GM12878 (cell line): Measurements from ENCODE around the gene THNSL1. TPM values are rescaled to one million over a fixed set of nuclear protein-coding genes. Genes with fewer than 3 reads are reported as not detected.

ENCODE experiments used
- ATAC-seq: fragments of 200-7000 bp; cut with Tn5 transposase; 3 replicates; pipeline ENCODE4 v1.9.1; 2020; ENCODE audit warnings: mild to moderate bottlenecking, moderate library complexity
- BruUV-seq: library from RNA; stranded (reverse); fragments of 400-500 nt; replicated peaks from 2 replicates; lab custom pipeline; 2021; lab: Mats Ljungman, UMichigan
- CTCF ChIA-PET: fragments of 300-600 bp; sonication (Branson Sonifier 250); formaldehyde crosslinking; extraction: SDS; loops from one replicate; lab custom pipeline; 2021; ENCODE audit warnings: inconsistent platforms; lab: Yijun Ruan, JAX
- POLR2A ChIA-PET: fragments of 350-600 bp; formaldehyde crosslinking; extraction: SDS; loops from one replicate; lab custom pipeline; 2021; ENCODE audit warnings: inconsistent platforms; lab: Charles Lee
- RAD21 ChIA-PET: fragments of 300-600 bp; sonication (Branson Sonifier 250); formaldehyde crosslinking; loops from one replicate; lab custom pipeline; 2023; ENCODE audit warnings: antibody characterized with exemption; ENCODE audit not compliant: unreplicated experiment; lab: Charles Lee
- SMC1A ChIA-PET: fragments of 300-600 bp; sonication (Branson Sonifier 250); formaldehyde crosslinking; loops from one replicate; lab custom pipeline; 2023; ENCODE audit not compliant: unreplicated experiment, uncharacterized antibody; lab: Charles Lee
- DNase-seq: peaks from one replicate; pipeline ENCODE4 v3.0.0-alpha.2; 2011; ENCODE audit warnings: low read depth, low spot score
- FAIRE-seq: peaks from 3 replicates; lab custom pipeline; 2011; peaks lifted over from hg19 to GRCh38; lab: Jason Lieb, UNC
- H2AFZ ChIP-seq: 2 replicates; pipeline ENCODE4 v1.6.0; 2011; ENCODE audit warnings: low read depth, low read length, control low read depth; ENCODE audit not compliant: control insufficient read depth
- H3K27ac ChIP-seq: 2 replicates; pipeline ENCODE4 v1.5.1; 2011; ENCODE audit warnings: control low read depth; ENCODE audit not compliant: control insufficient read depth, insufficient read depth
- H3K27me3 ChIP-seq, 2 experiments: replicated peaks in 1 of 2; 2 replicates each; pipeline versions ENCODE4 v1.6.0 to v1.6.1; 2011; ENCODE audit warnings: low read length in 1 of 2; ENCODE audit not compliant: control insufficient read depth in 2 of 2, insufficient read depth in 2 of 2
- H3K36me3 ChIP-seq, 2 experiments: 2 replicates each; pipeline ENCODE4 v1.5.1; 2011; ENCODE audit warnings: low read length in 1 of 2; ENCODE audit not compliant: control insufficient read depth in 2 of 2, insufficient read depth in 2 of 2
- H3K4me1 ChIP-seq: 2 replicates; pipeline ENCODE4 v1.6.1; 2011; ENCODE audit warnings: mild to moderate bottlenecking, low read length, moderate library complexity, mixed read lengths; ENCODE audit not compliant: control insufficient read depth, insufficient read depth
- H3K4me2 ChIP-seq: 2 replicates; pipeline ENCODE4 v1.6.0; 2011; ENCODE audit warnings: control low read depth; ENCODE audit not compliant: control insufficient read depth, insufficient read depth
- H3K4me3 ChIP-seq: fragments of 200-600 bp; sonication (generic); 2 replicates; pipeline ENCODE4 v1.5.1; 2016
- H3K79me2 ChIP-seq: 2 replicates; pipeline ENCODE4 v1.6.0; 2011; ENCODE audit warnings: low read length; ENCODE audit not compliant: control insufficient read depth, insufficient read depth
- H3K9ac ChIP-seq: 2 replicates; pipeline ENCODE4 v1.8.0; 2011; ENCODE audit warnings: low read length, control low read depth, mixed read lengths; ENCODE audit not compliant: control insufficient read depth, insufficient read depth
- H3K9me3 ChIP-seq: replicated peaks from 3 replicates; pipeline ENCODE4 v1.5.1; 2011; ENCODE audit warnings: mild to moderate bottlenecking, low read length; ENCODE audit not compliant: control insufficient read depth, insufficient read depth
- H4K20me1 ChIP-seq: 2 replicates; pipeline ENCODE4 v1.6.0; 2011; ENCODE audit not compliant: control insufficient read depth, insufficient read depth
- BMI1 ChIP-seq: fragments of 450-650 bp; IDR thresholded peaks from 2 replicates; pipeline ENCODE4 v1.6.1; 2016; ENCODE audit warnings: mild to moderate bottlenecking, moderate library complexity, borderline replicate concordance
- CEBPZ ChIP-seq: fragments of 150-350 bp; IDR thresholded peaks from 2 replicates; pipeline ENCODE4 v1.6.1; 2016; ENCODE audit warnings: low read depth, low read length
- CREM ChIP-seq: IDR thresholded peaks from 2 replicates; pipeline ENCODE4 v1.6.1; 2014; ENCODE audit warnings: antibody characterized with exemption, low read depth
- HDAC2 ChIP-seq: fragments of 200-600 bp; sonication (generic); IDR thresholded peaks from 2 replicates; pipeline ENCODE4 v1.6.1; 2017
- HSF1 ChIP-seq: fragments of 150-350 bp; IDR thresholded peaks from 2 replicates; pipeline ENCODE4 v1.6.1; 2014; ENCODE audit warnings: mild to moderate bottlenecking, low read depth, low read length
- IRF4 ChIP-seq: IDR thresholded peaks from 2 replicates; pipeline ENCODE4 v1.6.1; 2011; ENCODE audit warnings: low read depth, low read length
- MEF2A ChIP-seq: IDR thresholded peaks from 2 replicates; pipeline ENCODE4 v1.6.1; 2011; ENCODE audit warnings: low read depth, mild to moderate bottlenecking, low read length, moderate library complexity; ENCODE audit not compliant: insufficient read depth
- NR2C1 ChIP-seq: fragments of 450-650 bp; IDR thresholded peaks from 2 replicates; pipeline ENCODE4 v1.6.1; 2017; ENCODE audit warnings: antibody characterized with exemption, mild to moderate bottlenecking, moderate library complexity
- RB1 ChIP-seq: fragments of 450-650 bp; formaldehyde crosslinking; IDR thresholded peaks from 2 replicates; pipeline ENCODE4 v1.6.1; 2017; ENCODE audit warnings: mild to moderate bottlenecking, borderline replicate concordance
- RCOR1 ChIP-seq: conservative IDR thresholded peaks from 2 replicates; pipeline ENCODE4 v1.6.1; 2012; ENCODE audit warnings: low read depth, low read length, improper control_type of control experiment
- SMAD5 ChIP-seq: IDR thresholded peaks from 2 replicates; pipeline ENCODE4 v1.6.1; 2016; ENCODE audit warnings: antibody characterized with exemption, low read depth
- TBL1XR1 ChIP-seq: IDR thresholded peaks from 2 replicates; pipeline ENCODE4 v1.6.1; 2012; ENCODE audit warnings: low read depth, low read length, improper control_type of control experiment
- TCF12 ChIP-seq: IDR thresholded peaks from 2 replicates; pipeline ENCODE4 v1.6.1; 2011; ENCODE audit warnings: low read depth, mild to moderate bottlenecking, low read length
- USF1 ChIP-seq: IDR thresholded peaks from 2 replicates; pipeline ENCODE4 v1.6.1; 2011; ENCODE audit warnings: borderline replicate concordance, low read depth, mild to moderate bottlenecking, moderate library complexity, mixed read lengths, low read length; ENCODE audit not compliant: insufficient read depth; ENCODE audit errors: extremely low read length
- ZNF207 ChIP-seq: fragments of 450-650 bp; IDR thresholded peaks from 2 replicates; pipeline ENCODE4 v1.6.1; 2014; ENCODE audit warnings: antibody characterized with exemption, mild to moderate bottlenecking, borderline replicate concordance
- WGBS: methylation state at CpG from one replicate; pipeline ENCODE4 v1.1.6; 2016; ENCODE audit warnings: low lambda C conversion rate; ENCODE audit not compliant: insufficient replicate concordance, insufficient coverage; ENCODE audit errors: missing lambda C conversion rate; 5-methylcytosine and 5-hydroxymethylcytosine counted together
- in situ Hi-C: fragments of 300-500 bp; cut with MboI; formaldehyde crosslinking; loops from 9 replicates; pipeline ENCODE4 v1.14.3; 2018; ENCODE audit warnings: mixed read lengths
- intact Hi-C: fragments of 100-400 bp; cut with micrococcal nuclease; formaldehyde crosslinking; loops from one replicate; pipeline ENCODE4 v1.14.2; 2022; ENCODE audit not compliant: unreplicated experiment
- polyA plus RNA-seq, 11 experiments: library from polyadenylated mRNA; depleted of rRNA in 4 of 11; unstranded in 6 of 11; stranded (reverse) in 5 of 11; fragments of >200 nt; fragmentation: Nextera tagmentation in 4 of 11; fragmentation: Illumina TruSeq in 1 of 11; extraction: Ambion mirVana in 4 of 11; extraction: Trizol in 1 of 11; gene quantifications; 1 replicate in 1 of 11; 2 replicates in 10 of 11; pipeline versions ENCODE4 v1.2.1 to v1.2.3, GENCODE V29; 2011 to 2016; ENCODE audit warnings: inconsistent platforms in 2 of 11, missing spikeins in 2 of 11, low read depth in 1 of 11
- total RNA-seq, 4 experiments: library from RNA; depleted of rRNA in 3 of 4; stranded (reverse); fragments of >200 nt in 3 of 4; fragmentation: Illumina TruSeq in 1 of 4; extraction: Trizol in 1 of 4; gene quantifications; 2 replicates each; pipeline versions ENCODE4 v1.2.1 to v1.2.3, GENCODE V29; 2013 to 2021

Gene THNSL1
- total and polyA plus RNA-seq, 10 of the 15 experiments (the other 5 are each of a cell fraction or from before 2014, with no cell fraction given), result 4.2 to 17.5 (median 6.2) TPM

GRCh38 chr10:25023278-25023677 is 6.9 kb downstream of the THNSL1 start:
- TF ChIP-seq IRF4, result no peak
- TF ChIP-seq BMI1, result no peak
- no peak for TF ChIP-seq RCOR1
- TF ChIP-seq CEBPZ, result no peak
- no peak for TF ChIP-seq NR2C1
- no peak for TF ChIP-seq RB1
- no peak for TF ChIP-seq USF1
- TF ChIP-seq TBL1XR1, result no peak
- no peak for TF ChIP-seq SMAD5
- no peak for TF ChIP-seq TCF12
- no peak for TF ChIP-seq MEF2A
- TF ChIP-seq HSF1, result no peak
- no peak for TF ChIP-seq ZNF207
- no peak for TF ChIP-seq CREM
- no peak for TF ChIP-seq HDAC2
- Histone ChIP-seq H3K4me2 (no peak overlapping the region), H3K9ac (no peak overlapping the region), H3K79me2 (no peaks in the 10 kb centered on the region), H3K27ac (no peak overlapping the region), H3K4me3 (no peak overlapping the region), H4K20me1 (no peaks in the 10 kb centered on the region), H3K27me3 (no peaks in the 10 kb centered on the region), H2AFZ (no peak overlapping the region), H3K4me1 (no peaks in the 10 kb centered on the region), H3K9me3 (no peaks in the 10 kb centered on the region), H3K36me3 (no peaks in the 10 kb centered on the region)
- DNase-seq (no peak), FAIRE-seq (no peak), ATAC-seq (no peak)
- in situ Hi-C loops (no loop called here), intact Hi-C loops (no loop called here)
- ChIA-PET SMC1A (interaction anchor here (1.0 to 3.8 kb wide), 3 partner anchors 57 to 380 kb away, joined by 3 to 18 read pairs (median 4); no protein-coding TSS in a partner anchor), CTCF (interaction anchor here (1.1 to 7.0 kb wide), 2 partner anchors 56 to 405 kb away, joined by 3 to 52 read pairs; no protein-coding TSS in a partner anchor), POLR2A (no interaction called here), RAD21 (interaction anchor here (6.5 kb wide), 1 partner anchor 57 kb away, joined by 33 read pairs; no protein-coding TSS in a partner anchor)
- no TSS peak for BruUV-seq
- 68% methylated on average over 3 of the region's 3 CpGs for WGBS
